ENCODE data around the gene SASH1.
"Not testable (repeated sequence)": the region's sequence is repeated elsewhere in the genome, so short reads cannot be mapped to it uniquely, and the experiment has no call there.

The SASH1 gene

GRCh38 chr6:148564494-148565035, 221.9 kb downstream of the SASH1 start:
- DNase-seq, result no peak

GRCh38 chr6:148565321-148565926, 222.8 kb downstream of the SASH1 start:
- no peak for DNase-seq

- DNase-seq, result no peak
Observed at GRCh38 chr6:148565930-148566663, 223.5 kb downstream of the SASH1 start.

GRCh38 chr6:148566664-148567350, 224.2 kb downstream of the SASH1 start:
- DNase-seq, result no peak

GRCh38 chr6:148570456-148570855, 227.8 kb downstream of the SASH1 start:
- DNase-seq, result no peak

- no peak for DNase-seq
Observed at GRCh38 chr6:148572676-148573335, 230.2 kb downstream of the SASH1 start.

GRCh38 chr6:148573922-148574321, 231.3 kb downstream of the SASH1 start:
- no peak for DNase-seq

- no peak for DNase-seq
Observed at GRCh38 chr6:148577687-148578488, 235.2 kb downstream of the SASH1 start.

- DNase-seq, result no peak
Observed at GRCh38 chr6:148578489-148578814, 235.8 kb downstream of the SASH1 start.

GRCh38 chr6:148578837-148579565, 236.4 kb downstream of the SASH1 start:
- DNase-seq, result no peak

GRCh38 chr6:148580442-148580841, 237.8 kb downstream of the SASH1 start:
- DNase-seq, result no peak

GRCh38 chr6:148583631-148584030, 241.0 kb downstream of the SASH1 start:
- DNase-seq, result no peak

GRCh38 chr6:148585641-148586040, 243.0 kb downstream of the SASH1 start:
- not testable (repeated sequence) for DNase-seq

- no peak for DNase-seq
Observed at GRCh38 chr6:148590883-148591282, 248.2 kb downstream of the SASH1 start.

- DNase-seq, result no peak
Observed at GRCh38 chr6:148591656-148592055, 249.0 kb downstream of the SASH1 start.

GRCh38 chr6:148593130-148593812, 250.6 kb downstream of the SASH1 start:
- no peak for DNase-seq

- DNase-seq, result no peak
Observed at GRCh38 chr6:148593813-148594170, 251.2 kb downstream of the SASH1 start.

- DNase-seq, result no peak
Observed at GRCh38 chr6:148595550-148595949, 252.9 kb downstream of the SASH1 start.

- no peak for DNase-seq
Observed at GRCh38 chr6:148596891-148597455, 254.3 kb downstream of the SASH1 start.

GRCh38 chr6:148598724-148599123, 256.1 kb downstream of the SASH1 start:
- no peak for DNase-seq

GRCh38 chr6:148599967-148600426, 257.4 kb downstream of the SASH1 start:
- no peak for DNase-seq
